H1 (cell line): Measurements from ENCODE around the gene CYP1A2. TPM values are rescaled to one million over a fixed set of nuclear protein-coding genes. Genes with fewer than 3 reads are reported as not detected.

Experiments used
- CTCF ChIA-PET: fragments of 300-600 bp; sonication (Branson Sonifier 250); formaldehyde crosslinking; loops from one replicate; lab custom pipeline; 2021; ENCODE audit not compliant: partially characterized antibody; lab: Charles Lee
- POLR2A ChIA-PET: fragments of 300-600 bp; sonication (Branson Sonifier 250); formaldehyde crosslinking; loops from one replicate; lab custom pipeline; 2021; ENCODE audit warnings: inconsistent platforms; ENCODE audit not compliant: partially characterized antibody; lab: Charles Lee
- DNase-seq, 2 experiments: peaks; one replicate each; pipeline versions ENCODE4 v3.0.0 to v3.0.0-alpha.2; 2010 to 2022; ENCODE audit warnings: low spot score in 2 of 2, low read depth in 1 of 2, mixed read lengths in 1 of 2
- FAIRE-seq: peaks from 2 replicates; lab custom pipeline; 2011; peaks lifted over from hg19 to GRCh38; lab: Jason Lieb, UNC
- H2AFZ ChIP-seq: 2 replicates; pipeline ENCODE4 v1.8.1; 2012; ENCODE audit warnings: low read length, inconsistent platforms
- H2AK5ac ChIP-seq: 2 replicates; pipeline ENCODE4 v1.6.1; 2013; ENCODE audit warnings: low read depth, low read length
- H2BK120ac ChIP-seq: replicated peaks from 2 replicates; pipeline ENCODE3; 2013; ENCODE audit warnings: low read depth, low read length, inconsistent platforms
- H2BK12ac ChIP-seq: 2 replicates; pipeline ENCODE4 v1.6.1; 2013; ENCODE audit warnings: low read depth, low read length
- H2BK15ac ChIP-seq: 2 replicates; pipeline ENCODE4 v1.6.1; 2013; ENCODE audit warnings: low read length
- H2BK20ac ChIP-seq: 2 replicates; pipeline ENCODE4 v1.6.1; 2013; ENCODE audit warnings: low read length
- H2BK5ac ChIP-seq: 2 replicates; pipeline ENCODE4 v1.6.1; 2013; ENCODE audit warnings: low read depth, low read length
- H3K14ac ChIP-seq: 2 replicates; pipeline ENCODE4 v1.6.1; 2013; ENCODE audit warnings: inconsistent platforms; ENCODE audit not compliant: insufficient read length
- H3K18ac ChIP-seq: 2 replicates; pipeline ENCODE4 v1.6.1; 2013; ENCODE audit warnings: low read length; ENCODE audit errors: extremely low read depth
- H3K23ac ChIP-seq: 2 replicates; pipeline ENCODE4 v1.6.1; 2013; ENCODE audit warnings: inconsistent platforms; ENCODE audit not compliant: insufficient read length
- H3K23me2 ChIP-seq: 2 replicates; pipeline ENCODE4 v1.6.1; 2013; ENCODE audit warnings: low read depth, low read length
- H3K27ac ChIP-seq: 2 replicates; pipeline ENCODE4 v1.6.1; 2011; ENCODE audit warnings: low read depth, low read length, inconsistent platforms
- H3K27me3 ChIP-seq, 4 experiments: replicated peaks in 1 of 4; 1 replicate in 1 of 4; 2 replicates in 3 of 4; pipeline versions ENCODE4 v1.6.1 to v1.8.1; 2011 to 2013; ENCODE audit warnings: low read length in 3 of 4, mild to moderate bottlenecking in 3 of 4, inconsistent platforms in 2 of 4, mixed read lengths in 2 of 4, moderate library complexity in 1 of 4; ENCODE audit not compliant: control insufficient read depth in 3 of 4, insufficient read depth in 3 of 4; ENCODE audit errors: extremely low read depth in 1 of 4
- H3K36me3 ChIP-seq, 4 experiments: 2 replicates each; pipeline versions ENCODE4 v1.6.1 to v1.8.1; 2011 to 2013; ENCODE audit warnings: mild to moderate bottlenecking in 4 of 4, low read length in 3 of 4, moderate library complexity in 2 of 4, control low read depth in 1 of 4, inconsistent platforms in 1 of 4; ENCODE audit not compliant: insufficient read depth in 4 of 4, control insufficient read depth in 2 of 4
- H3K4ac ChIP-seq: replicated peaks from 2 replicates; pipeline ENCODE3; 2013; ENCODE audit warnings: low read length, low read depth, mixed read lengths, inconsistent platforms; ENCODE audit not compliant: insufficient read length
- H3K4me1 ChIP-seq, 4 experiments: replicated peaks in 1 of 4; 1 replicate in 1 of 4; 2 replicates in 3 of 4; pipeline versions ENCODE4 v1.6.1 to v1.8.1; 2011 to 2013; ENCODE audit warnings: low read length in 3 of 4, inconsistent platforms in 2 of 4, mixed read lengths in 1 of 4; ENCODE audit not compliant: insufficient read depth in 4 of 4, control insufficient read depth in 3 of 4
- H3K4me2 ChIP-seq, 2 experiments: 2 replicates each; pipeline versions ENCODE4 v1.6.1 to v1.8.1; 2011 to 2013; ENCODE audit warnings: low read depth in 2 of 2, low read length in 2 of 2, control low read depth in 1 of 2, inconsistent platforms in 1 of 2, mild to moderate bottlenecking in 1 of 2; ENCODE audit not compliant: insufficient read depth in 1 of 2
- H3K4me3 ChIP-seq, 4 experiments: fragments of 200-600, 300-600 bp in 1 of 4; sonication (generic), shearing (Covaris generic), sonication (Bioruptor Twin) in 1 of 4; 2 replicates each; pipeline versions ENCODE4 v1.5.1 to v1.8.1; 2011 to 2016; ENCODE audit warnings: low read length in 4 of 4, low read depth in 3 of 4, control low read depth in 2 of 4, inconsistent platforms in 2 of 4, mild to moderate bottlenecking in 2 of 4, mixed read lengths in 1 of 4, moderate library complexity in 1 of 4; ENCODE audit not compliant: insufficient read depth in 2 of 4; ENCODE audit errors: extremely low read depth in 1 of 4
- H3K56ac ChIP-seq: replicated peaks from 2 replicates; pipeline ENCODE3; 2013; ENCODE audit warnings: low read depth, mild to moderate bottlenecking, mixed read lengths, low read length, inconsistent platforms; ENCODE audit not compliant: insufficient read length
- H3K79me1 ChIP-seq: 2 replicates; pipeline ENCODE4 v1.6.1; 2013; ENCODE audit warnings: low read depth, low read length, control low read depth
- H3K79me2 ChIP-seq, 2 experiments: 2 replicates each; pipeline versions ENCODE4 v1.6.1 to v1.8.1; 2012 to 2013; ENCODE audit warnings: low read length in 2 of 2, mild to moderate bottlenecking in 2 of 2, inconsistent platforms in 1 of 2; ENCODE audit not compliant: insufficient read depth in 2 of 2, control insufficient read depth in 1 of 2
- H3K9ac ChIP-seq, 4 experiments: replicated peaks in 1 of 4; 1 replicate in 1 of 4; 2 replicates in 3 of 4; pipeline versions ENCODE4 v1.6.1 to v1.8.1; 2011 to 2013; ENCODE audit warnings: low read depth in 3 of 4, low read length in 3 of 4, control low read depth in 2 of 4, mild to moderate bottlenecking in 2 of 4, moderate library complexity in 2 of 4, inconsistent platforms in 1 of 4; ENCODE audit errors: extremely low read depth in 1 of 4
- H3K9me3 ChIP-seq, 2 experiments: 2 replicates each; pipeline versions ENCODE4 v1.6.1 to v1.8.1; 2012 to 2013; ENCODE audit warnings: mild to moderate bottlenecking in 2 of 2, moderate library complexity in 2 of 2, control low read depth in 1 of 2, inconsistent platforms in 1 of 2, low read depth in 1 of 2, low read length in 1 of 2, mixed read lengths in 1 of 2; ENCODE audit not compliant: insufficient read depth in 2 of 2
- H4K20me1 ChIP-seq, 2 experiments: replicated peaks in 1 of 2; 2 replicates each; pipeline versions ENCODE3 to v1.8.1; 2011 to 2013; ENCODE audit warnings: inconsistent platforms in 2 of 2, low read length in 2 of 2, mild to moderate bottlenecking in 1 of 2; ENCODE audit not compliant: insufficient read depth in 2 of 2, control insufficient read depth in 1 of 2
- H4K5ac ChIP-seq: 2 replicates; pipeline ENCODE4 v1.6.1; 2013; ENCODE audit warnings: low read length, low read depth, mixed read lengths, inconsistent platforms; ENCODE audit not compliant: insufficient read length
- H4K8ac ChIP-seq: 2 replicates; pipeline ENCODE4 v1.8.0; 2013; ENCODE audit warnings: mild to moderate bottlenecking, moderate library complexity, low read length, inconsistent platforms; ENCODE audit not compliant: insufficient read depth; ENCODE audit errors: extremely low read depth
- H4K91ac ChIP-seq: replicated peaks from 2 replicates; pipeline ENCODE3; 2013; ENCODE audit warnings: low read length, mixed read lengths, inconsistent platforms; ENCODE audit not compliant: insufficient read length
- BCL11A ChIP-seq, 2 experiments: IDR thresholded peaks; one replicate each; pipeline ENCODE4 v1.6.1; 2011; ENCODE audit warnings: low read depth in 2 of 2, low read length in 2 of 2, mild to moderate bottlenecking in 2 of 2
- CHD2 ChIP-seq: IDR thresholded peaks from 2 replicates; pipeline ENCODE4 v1.6.1; 2012; ENCODE audit warnings: low read length, improper control_type of control experiment
- EGR1 ChIP-seq: IDR thresholded peaks from 2 replicates; pipeline ENCODE4 v1.6.1; 2011; ENCODE audit warnings: low read depth, low read length, borderline replicate concordance
- MAFK ChIP-seq: IDR thresholded peaks from 2 replicates; pipeline ENCODE4 v1.6.1; 2012; ENCODE audit warnings: low read depth, mild to moderate bottlenecking, improper control_type of control experiment, low read length
- PHF8 ChIP-seq: fragments of 200-600 bp; sonication (generic); conservative IDR thresholded peaks from 2 replicates; pipeline ENCODE4 v1.7.1; 2012; ENCODE audit warnings: low read depth, mild to moderate bottlenecking, inconsistent platforms, low read length, moderate library complexity
- SIRT6 ChIP-seq: IDR thresholded peaks from one replicate; pipeline ENCODE4 v1.7.1; 2012; ENCODE audit warnings: low read length, inconsistent platforms
- SRF ChIP-seq: IDR thresholded peaks from 2 replicates; pipeline ENCODE4 v1.6.1; 2011; ENCODE audit warnings: mild to moderate bottlenecking, low read depth, low read length, moderate library complexity
- TBP ChIP-seq: IDR thresholded peaks from 2 replicates; pipeline ENCODE4 v1.6.1; 2011; ENCODE audit warnings: low read depth, low read length, improper control_type of control experiment
- ZNF274 ChIP-seq: IDR thresholded peaks from 2 replicates; pipeline ENCODE4 v1.7.0; 2012; ENCODE audit warnings: low read length, borderline replicate concordance; ENCODE audit errors: extremely low read depth
- WGBS, 2 experiments: shearing (Covaris generic) in 1 of 2; methylation state at CpG; one replicate each; pipeline versions ENCODE4 v1.1.6 to v1.1.7; 2013 to 2015; ENCODE audit warnings: low lambda C conversion rate in 2 of 2, mixed read lengths in 2 of 2, inconsistent platforms in 1 of 2, low coverage in 1 of 2, missing lambda C conversion rate in 1 of 2; ENCODE audit not compliant: insufficient replicate concordance in 2 of 2, insufficient coverage in 1 of 2, insufficient read length in 1 of 2; ENCODE audit errors: extremely low coverage in 1 of 2, missing lambda C conversion rate in 1 of 2; 5-methylcytosine and 5-hydroxymethylcytosine counted together
- polyA plus RNA-seq, 7 experiments: library from polyadenylated mRNA; depleted of rRNA in 3 of 7; stranded (reverse) in 5 of 7; unstranded in 2 of 7; fragments of >200 nt in 5 of 7; fragments of 200-250 nt in 2 of 7; gene quantifications; 1 replicate in 5 of 7; 2 replicates in 1 of 7; 4 replicates in 1 of 7; pipeline versions ENCODE4 v1.2.1 to v1.2.3, GENCODE V29; 2011 to 2013; ENCODE audit warnings: missing spikeins in 2 of 7, mixed read lengths in 2 of 7
- total RNA-seq: library from RNA; stranded (reverse); fragmentation: NEBNext Ultra II Directional; extraction: Animal tissue kit (Norgen Biotek cat#: 25700); gene quantifications from 2 replicates; pipeline ENCODE4 v1.2.1, GENCODE V29; 2021
- TF ChIP-seq, protein P1 (sequence below): IDR thresholded peaks from 2 replicates; pipeline ENCODE4 v1.6.1; 2012; ENCODE audit warnings: low read length, inconsistent platforms

The CYP1A2 gene
- total and polyA plus RNA-seq, 2 of the 8 experiments (the other 6 are each of a cell fraction or from before 2014, with no cell fraction given), result not detected

DNA sequence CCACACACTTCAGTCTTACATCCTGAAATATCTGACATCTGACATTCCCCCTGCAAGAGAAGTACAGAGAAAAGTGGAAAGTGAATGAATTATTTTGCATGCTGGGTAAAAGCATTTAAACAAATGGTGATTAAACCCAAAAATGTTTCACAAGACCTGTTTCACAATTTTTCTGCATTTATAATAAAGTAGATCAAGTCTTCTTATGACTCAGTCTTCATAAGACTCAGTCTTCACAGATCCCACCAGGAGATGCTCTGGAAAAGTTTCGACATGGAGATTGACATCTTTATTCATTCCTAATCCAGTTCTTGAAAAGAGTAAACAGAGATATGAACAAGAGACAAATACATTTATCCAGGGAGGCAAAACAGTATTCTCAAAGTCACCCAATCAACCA is 39.6 kb upstream of the CYP1A2 start:
- CTCF ChIA-PET, result no interaction called here

More for the DNA sequence above, 39.6 kb upstream of the CYP1A2 start:
- Histone ChIP-seq H2BK15ac (no peak overlapping the region), H4K5ac (no peak overlapping the region), H2AK5ac (no peak overlapping the region), H3K27ac (no peak overlapping the region), H4K8ac (no peak overlapping the region), H3K4me2 (no peak overlapping the region), H4K91ac (no peak overlapping the region), H2BK20ac (no peak overlapping the region), H3K23me2 (no peaks in the 10 kb centered on the region), H2BK5ac (no peak overlapping the region), H3K9me3 (no peaks in the 10 kb centered on the region), H3K14ac (no peak overlapping the region), H3K79me1 (no peaks in the 10 kb centered on the region), H3K79me2 (no peaks in the 10 kb centered on the region), H3K18ac (no peak overlapping the region), H2AFZ (no peak overlapping the region), H3K56ac (no peak overlapping the region), H2BK12ac (no peak overlapping the region), H3K4me3 (no peak overlapping the region), H3K23ac (no peak overlapping the region), H3K9ac (no peak overlapping the region), H3K4me1 (no peaks in the 10 kb centered on the region), H3K36me3 (no peaks in the 10 kb centered on the region), H3K4ac (no peak overlapping the region), H4K20me1 (no peaks in the 10 kb centered on the region), H3K27me3 (peaks cover 0 to 7% (median 3%) of the 10 kb centered on the region in 4 experiments; a peak in 3 of 7 replicates), H2BK120ac (no peak overlapping the region)
- TF ChIP-seq CHD2 (no peak), MAFK (no peak), PHF8 (no peak), BCL11A (IDR thresholded peaks at IDR 0.05; ENCODE audit: low read depth in 2 of 2, low read length in 2 of 2) (no peak), TBP (no peak), SRF (no peak), SIRT6 (no peak), ZNF274 (no peak), EGR1 (no peak)
- TF ChIP-seq, protein P1, sequence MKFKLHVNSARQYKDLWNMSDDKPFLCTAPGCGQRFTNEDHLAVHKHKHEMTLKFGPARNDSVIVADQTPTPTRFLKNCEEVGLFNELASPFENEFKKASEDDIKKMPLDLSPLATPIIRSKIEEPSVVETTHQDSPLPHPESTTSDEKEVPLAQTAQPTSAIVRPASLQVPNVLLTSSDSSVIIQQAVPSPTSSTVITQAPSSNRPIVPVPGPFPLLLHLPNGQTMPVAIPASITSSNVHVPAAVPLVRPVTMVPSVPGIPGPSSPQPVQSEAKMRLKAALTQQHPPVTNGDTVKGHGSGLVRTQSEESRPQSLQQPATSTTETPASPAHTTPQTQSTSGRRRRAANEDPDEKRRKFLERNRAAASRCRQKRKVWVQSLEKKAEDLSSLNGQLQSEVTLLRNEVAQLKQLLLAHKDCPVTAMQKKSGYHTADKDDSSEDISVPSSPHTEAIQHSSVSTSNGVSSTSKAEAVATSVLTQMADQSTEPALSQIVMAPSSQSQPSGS, result no peak
- POLR2A ChIA-PET, result interaction anchor here (3.4 kb wide), 1 partner anchor 51 kb away, joined by 9 read pairs; no protein-coding TSS in a partner anchor
- 66% methylated on average over 1 of the region's 1 CpG; no CpG with 5 or more reads in 1 of the 2 experiments for WGBS, 2 experiments
- no peak for DNase-seq
- FAIRE-seq, result no peak
